ENCODE results near the gene RIT1. TPM values are rescaled to one million over a fixed set of nuclear protein-coding genes. Genes with fewer than 3 reads are reported as not detected.

Gene RIT1
- total RNA-seq, 1 experiment from 2014 or later, result 26.4 TPM

DNA sequence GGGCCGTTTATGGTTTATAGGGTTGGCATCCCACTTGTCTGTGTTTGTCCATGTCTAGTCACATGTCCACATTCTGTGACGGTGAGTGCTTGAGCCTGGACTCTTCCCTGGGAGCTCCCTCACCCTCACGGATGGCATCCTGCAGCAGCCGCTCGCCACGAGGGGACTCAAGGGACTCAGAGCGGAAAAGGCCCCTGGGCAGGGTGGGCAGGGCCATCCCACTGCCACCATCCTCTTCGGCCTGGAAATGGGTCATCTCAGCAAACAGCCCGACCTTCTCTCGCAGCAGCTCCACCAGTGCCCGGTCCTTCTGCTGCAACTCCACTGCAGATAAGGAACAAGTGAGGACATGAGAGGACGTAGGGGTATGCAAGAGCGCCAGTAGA, 41.3 kb upstream of the RIT1 start:
- H3K79me1 ChIP-seq (ENCODE audit: insufficient read depth, low read depth, low read length, poor library complexity, severe bottlenecking), result peaks cover 3% of the 10 kb centered on the region
- no peak overlapping the region for H2BK5ac ChIP-seq (ENCODE audit: insufficient read length, low read length)
- H4K20me1 ChIP-seq (ENCODE audit: control insufficient read depth, insufficient read depth, insufficient read length), result no peaks in the 10 kb centered on the region
- no peak overlapping the region for H3K27ac Mint-ChIP-seq
- H3K18ac ChIP-seq (ENCODE audit: insufficient read length, low read depth, low read length), result no peak overlapping the region
- WGBS (ENCODE audit: extremely low coverage, insufficient read length, low lambda C conversion rate), result no CpG with 5 or more reads among the region's 13 CpGs
- no peak overlapping the region for H2BK12ac ChIP-seq (ENCODE audit: insufficient read length, low read depth, low read length)
- H2BK120ac ChIP-seq (ENCODE audit: low read depth, low read length, poor library complexity, severe bottlenecking), result no peak overlapping the region
- no peak overlapping the region for H2BK15ac ChIP-seq (ENCODE audit: low read depth, low read length)
- no peak overlapping the region for H3K23ac ChIP-seq (ENCODE audit: insufficient read length, low read depth, low read length)
- no peak overlapping the region for H4K91ac ChIP-seq (ENCODE audit: insufficient read length, low read depth, low read length)
- H3T11ph ChIP-seq (ENCODE audit: low read length), result no peak overlapping the region
- no peak overlapping the region for H4K5ac ChIP-seq (ENCODE audit: insufficient read length, low read depth, low read length)
- H2BK20ac ChIP-seq (ENCODE audit: low read depth, low read length, poor library complexity, severe bottlenecking), result no peak overlapping the region
- TF ChIP-seq, protein P1, sequence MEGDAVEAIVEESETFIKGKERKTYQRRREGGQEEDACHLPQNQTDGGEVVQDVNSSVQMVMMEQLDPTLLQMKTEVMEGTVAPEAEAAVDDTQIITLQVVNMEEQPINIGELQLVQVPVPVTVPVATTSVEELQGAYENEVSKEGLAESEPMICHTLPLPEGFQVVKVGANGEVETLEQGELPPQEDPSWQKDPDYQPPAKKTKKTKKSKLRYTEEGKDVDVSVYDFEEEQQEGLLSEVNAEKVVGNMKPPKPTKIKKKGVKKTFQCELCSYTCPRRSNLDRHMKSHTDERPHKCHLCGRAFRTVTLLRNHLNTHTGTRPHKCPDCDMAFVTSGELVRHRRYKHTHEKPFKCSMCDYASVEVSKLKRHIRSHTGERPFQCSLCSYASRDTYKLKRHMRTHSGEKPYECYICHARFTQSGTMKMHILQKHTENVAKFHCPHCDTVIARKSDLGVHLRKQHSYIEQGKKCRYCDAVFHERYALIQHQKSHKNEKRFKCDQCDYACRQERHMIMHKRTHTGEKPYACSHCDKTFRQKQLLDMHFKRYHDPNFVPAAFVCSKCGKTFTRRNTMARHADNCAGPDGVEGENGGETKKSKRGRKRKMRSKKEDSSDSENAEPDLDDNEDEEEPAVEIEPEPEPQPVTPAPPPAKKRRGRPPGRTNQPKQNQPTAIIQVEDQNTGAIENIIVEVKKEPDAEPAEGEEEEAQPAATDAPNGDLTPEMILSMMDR (conservative IDR thresholded peaks at IDR 0.05), result no peak
- H3K27ac ChIP-seq (ENCODE audit: insufficient read length, low read depth, low read length), result no peak overlapping the region
- H3K27me3 ChIP-seq (ENCODE audit: insufficient read depth, low read length), result no peaks in the 10 kb centered on the region
- peaks cover 44 to 92% (median 80%) of the 10 kb centered on the region in 3 experiments; a peak in 6 of 7 replicates for H3K36me3 Mint-ChIP-seq (ENCODE audit: insufficient read depth in 1 of 3, low read depth in 3 of 3)
- no peaks in the 10 kb centered on the region for H3K27me3 Mint-ChIP-seq (ENCODE audit: low read depth)
- H3K4me3 Mint-ChIP-seq, result no peak overlapping the region
- no peak overlapping the region for H2AK5ac ChIP-seq (ENCODE audit: insufficient read length, low read length)
- no peak overlapping the region for H2AFZ ChIP-seq (ENCODE audit: low read length)
- no peaks in the 10 kb centered on the region for H3K4me1 Mint-ChIP-seq
- no peak overlapping the region for H3K4ac ChIP-seq (ENCODE audit: low read depth, low read length)
- no peak overlapping the region for H3K4me2 ChIP-seq (ENCODE audit: insufficient read depth, insufficient read length, low read length)
- DNase-seq, result no peak
- no peaks in the 10 kb centered on the region for H3K9me3 ChIP-seq (ENCODE audit: control insufficient read depth, low read depth, low read length)
- H4K8ac ChIP-seq (replicated peaks; ENCODE audit: insufficient read length, low read depth, low read length), result no peak overlapping the region
- no peak overlapping the region for H3K14ac ChIP-seq (ENCODE audit: insufficient read depth, low read length)
- no peaks in the 10 kb centered on the region for H3K79me2 ChIP-seq (ENCODE audit: insufficient read depth, low read length)
- H3K9ac ChIP-seq (ENCODE audit: extremely low read depth, insufficient read length, low read length), result no peak overlapping the region
- H3K23me2 ChIP-seq (ENCODE audit: insufficient read length, low read depth, low read length, poor library complexity, severe bottlenecking), result no peaks in the 10 kb centered on the region
- H3K9me3 Mint-ChIP-seq, result no peaks in the 10 kb centered on the region
- H3K56ac ChIP-seq (ENCODE audit: insufficient read length, low read depth, low read length), result no peak overlapping the region
- H3K4me1 ChIP-seq (ENCODE audit: insufficient read depth, low read length), result no peaks in the 10 kb centered on the region
